ENCODE results near the gene DPEP1.
"Not testable (repeated sequence)": the region's sequence is repeated elsewhere in the genome, so short reads cannot be mapped to it uniquely, and the experiment has no call there.

The DPEP1 gene

DNA sequence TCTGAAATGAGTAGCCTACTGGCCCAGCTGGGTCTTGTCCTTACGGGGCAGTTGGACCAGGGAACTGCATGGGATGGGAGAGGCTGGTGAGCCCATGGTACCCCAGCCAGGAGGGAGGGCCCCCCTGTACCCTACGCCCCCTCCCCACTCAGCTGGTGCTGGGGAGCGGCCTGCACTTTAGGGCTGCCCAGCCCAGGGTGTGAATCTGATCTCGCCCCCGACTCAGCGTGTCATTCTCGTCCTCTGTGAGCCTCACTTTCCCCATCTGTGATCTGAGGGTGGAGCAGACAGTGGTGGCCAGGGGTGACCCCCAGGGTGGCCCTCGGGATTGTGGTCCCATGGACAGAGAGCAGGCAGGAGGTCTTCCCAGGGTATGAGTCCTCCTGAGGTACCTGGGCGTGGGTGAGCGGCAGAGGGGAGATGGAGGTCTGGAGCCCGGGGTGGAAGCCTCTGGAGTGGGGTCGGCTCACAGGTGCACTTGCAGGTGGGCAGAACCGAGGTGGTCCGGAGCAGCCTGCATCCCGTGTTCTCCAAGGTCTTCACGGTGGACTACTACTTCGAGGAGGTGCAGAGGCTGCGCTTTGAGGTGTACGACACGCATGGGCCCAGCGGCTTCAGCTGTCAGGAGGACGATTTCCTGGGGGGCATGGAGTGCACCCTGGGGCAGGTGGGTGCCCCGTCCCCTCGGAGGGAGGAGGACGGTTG lies 36.2 kb upstream of the DPEP1 start:
- no peak for DNase-seq

DNA sequence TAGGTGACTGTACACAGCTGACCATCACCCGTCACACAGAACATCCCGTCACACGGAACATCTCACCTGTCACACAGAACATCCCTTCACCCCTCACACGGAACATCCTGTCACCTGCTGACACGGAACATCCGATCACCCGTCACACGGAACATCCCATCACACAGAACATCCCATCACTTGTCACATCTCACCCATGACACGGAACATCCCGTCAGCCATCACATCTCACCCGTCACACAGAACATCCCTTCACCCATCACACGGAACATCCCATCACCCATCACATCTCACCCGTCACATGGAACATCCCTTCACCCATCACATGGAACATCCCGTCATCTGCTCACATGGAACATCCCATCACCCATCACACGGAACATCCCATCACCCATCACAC lies 34.1 kb upstream of the DPEP1 start:
- DNase-seq: no peak

DNA sequence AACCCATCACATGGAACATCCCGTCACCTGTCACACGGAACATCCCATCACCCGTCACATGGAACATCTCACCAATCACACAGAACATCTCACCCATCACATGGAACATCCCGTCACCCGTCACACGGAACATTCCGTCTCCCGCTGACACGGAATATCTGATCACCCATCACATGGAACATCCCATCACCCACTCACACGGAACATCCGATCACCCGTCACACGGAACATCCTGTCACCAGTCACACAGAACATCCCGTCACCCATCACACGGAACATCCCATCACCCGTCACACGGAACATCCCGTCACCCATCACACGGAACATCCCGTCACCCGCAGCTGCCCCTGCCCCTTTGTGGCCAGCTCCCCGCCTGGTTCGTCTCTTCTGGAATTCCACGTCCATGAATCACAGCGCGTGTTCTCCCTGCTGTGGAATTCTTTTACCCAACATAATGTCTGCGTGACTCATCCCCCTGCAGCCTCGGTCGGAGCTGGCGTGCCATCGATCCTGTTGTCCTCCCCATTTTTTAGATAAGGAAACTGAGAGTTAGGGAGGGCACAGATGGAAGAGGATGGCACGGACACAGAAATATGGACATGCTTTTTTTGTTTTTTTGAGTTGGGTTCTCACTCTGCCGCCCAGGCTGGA lies 32.3 kb upstream of the DPEP1 start:
- no peak for DNase-seq

DNA sequence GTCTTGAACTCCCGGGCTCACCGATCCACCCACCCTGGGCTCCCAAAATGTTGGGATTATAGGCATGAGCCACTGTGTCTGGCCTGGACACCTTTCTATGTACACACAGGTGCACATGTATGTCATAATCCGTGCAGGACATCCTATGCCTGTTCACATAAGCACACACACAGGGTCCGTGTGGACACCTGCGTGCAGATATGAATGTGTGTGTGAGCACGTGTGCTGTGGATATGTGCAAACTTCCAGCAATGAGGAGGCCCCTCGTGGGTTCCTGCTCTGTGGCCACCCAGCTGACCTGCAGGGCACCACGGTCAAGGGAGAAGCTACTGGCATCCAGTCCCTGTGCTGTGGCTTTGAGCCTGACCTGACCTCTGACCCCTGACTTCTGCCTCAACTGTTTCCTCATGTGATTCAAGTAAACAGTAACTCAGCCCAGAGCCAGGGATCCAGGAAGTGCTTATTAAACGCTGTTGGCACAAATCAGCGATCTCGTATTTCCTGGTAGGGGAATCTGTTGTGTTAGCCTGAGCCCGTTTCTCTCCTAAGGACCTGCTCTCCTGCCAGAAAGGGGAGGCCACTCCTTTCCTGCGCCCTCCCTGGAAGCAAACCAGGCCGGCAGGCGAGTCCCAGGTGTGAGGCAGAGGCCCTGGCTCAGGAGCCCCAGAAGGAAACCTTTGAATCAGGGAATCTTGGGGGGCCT lies 31.4 kb upstream of the DPEP1 start:
- no peak for DNase-seq

DNA sequence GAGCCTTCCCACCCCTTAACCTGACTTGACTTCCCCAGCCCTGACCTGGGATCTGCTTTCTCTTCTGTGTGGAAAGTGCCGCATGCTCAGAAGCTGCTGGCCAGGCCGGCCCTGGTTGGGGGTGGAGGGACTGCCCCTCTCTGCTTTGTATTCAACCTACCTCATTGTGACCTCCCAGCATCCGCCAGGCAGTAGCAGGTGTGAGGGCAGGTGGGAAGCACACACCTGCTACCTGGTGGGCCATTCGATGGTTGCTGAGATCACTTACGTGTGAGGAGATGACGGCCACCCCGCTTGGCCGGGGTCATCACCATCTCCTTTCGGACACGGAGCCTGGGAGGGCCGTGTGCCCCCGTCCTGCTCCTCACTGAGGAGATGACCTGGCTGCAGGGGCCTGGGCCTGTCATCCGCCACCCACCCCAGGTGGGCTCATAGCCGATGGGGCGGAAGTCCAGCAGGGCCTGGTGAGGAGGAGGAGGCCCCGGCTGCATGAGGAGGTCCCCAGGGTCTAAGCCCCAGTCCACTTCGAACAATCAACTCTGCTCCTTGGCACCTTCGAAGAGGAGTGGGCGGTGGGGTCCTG lies 30.7 kb upstream of the DPEP1 start:
- no peak for DNase-seq

DNA sequence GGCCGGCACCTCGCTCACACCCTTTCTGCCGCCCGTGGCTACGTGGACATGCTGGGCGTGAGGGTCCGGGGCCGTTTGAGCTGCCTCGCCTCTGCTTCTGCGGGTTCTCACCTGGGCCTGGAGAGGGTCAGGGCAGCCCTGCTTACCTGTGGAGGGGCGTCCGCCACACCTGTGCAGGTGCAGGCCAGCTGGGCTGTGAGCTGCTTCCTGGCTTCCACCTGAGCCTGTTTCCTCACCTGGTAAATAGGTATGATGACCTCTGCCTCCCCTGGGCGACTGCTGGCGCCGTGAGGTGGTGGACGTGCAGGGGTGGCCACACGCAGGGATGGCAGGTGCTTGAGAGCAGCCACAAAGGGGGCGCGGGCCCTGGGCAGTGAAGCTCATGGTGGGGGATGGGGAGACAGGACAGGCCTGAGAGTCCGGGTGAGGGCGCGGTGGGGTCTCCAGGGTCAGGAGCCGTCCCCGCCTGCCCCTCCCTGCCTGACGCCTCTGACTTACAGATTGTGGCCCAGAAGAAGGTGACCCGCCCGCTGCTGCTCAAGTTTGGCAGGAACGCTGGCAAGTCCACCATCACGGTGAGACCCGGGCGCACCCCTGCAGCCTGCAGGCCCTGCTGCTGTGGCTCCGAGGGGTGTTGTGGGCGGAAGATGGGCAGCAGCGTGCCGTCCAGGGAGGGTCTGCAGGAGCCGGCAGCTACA lies 30.1 kb upstream of the DPEP1 start:
- DNase-seq: no peak

DNA sequence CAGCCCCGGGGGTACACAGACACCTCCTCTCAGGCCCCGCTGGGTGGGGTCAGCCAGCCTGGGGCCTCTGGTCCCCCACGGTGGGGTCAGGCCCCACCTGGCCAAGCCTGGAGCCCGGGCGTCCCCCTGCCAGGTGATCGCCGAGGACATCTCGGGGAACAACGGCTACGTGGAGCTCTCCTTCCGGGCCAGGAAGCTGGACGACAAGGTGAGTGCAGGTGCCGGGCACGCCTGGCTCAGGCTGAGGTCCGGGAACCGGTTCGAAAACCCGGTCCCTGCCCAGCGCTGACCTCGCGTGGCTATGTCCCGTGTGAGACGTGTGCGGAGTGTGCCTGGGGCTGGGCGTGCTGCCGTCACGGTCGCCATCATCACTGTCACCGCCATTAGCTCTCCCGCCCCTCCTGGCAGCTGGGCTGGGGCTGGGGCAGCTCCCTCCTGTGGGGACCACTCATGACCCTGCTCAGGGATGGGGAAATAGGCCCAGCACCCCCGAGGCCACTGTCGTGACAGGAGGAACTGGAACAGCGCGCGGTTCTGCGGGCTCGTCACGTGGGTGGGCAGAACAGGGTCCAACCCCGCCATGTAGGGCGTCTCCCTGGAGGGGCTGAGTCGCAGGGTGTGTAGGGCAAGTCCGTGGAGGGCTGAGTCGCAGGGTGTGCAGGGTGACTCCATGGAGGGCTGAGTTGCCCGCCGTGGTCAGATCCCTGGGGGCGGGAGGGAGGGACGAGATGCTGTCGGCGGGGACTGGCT lies 29.4 kb upstream of the DPEP1 start:
- DNase-seq: no peak

DNA sequence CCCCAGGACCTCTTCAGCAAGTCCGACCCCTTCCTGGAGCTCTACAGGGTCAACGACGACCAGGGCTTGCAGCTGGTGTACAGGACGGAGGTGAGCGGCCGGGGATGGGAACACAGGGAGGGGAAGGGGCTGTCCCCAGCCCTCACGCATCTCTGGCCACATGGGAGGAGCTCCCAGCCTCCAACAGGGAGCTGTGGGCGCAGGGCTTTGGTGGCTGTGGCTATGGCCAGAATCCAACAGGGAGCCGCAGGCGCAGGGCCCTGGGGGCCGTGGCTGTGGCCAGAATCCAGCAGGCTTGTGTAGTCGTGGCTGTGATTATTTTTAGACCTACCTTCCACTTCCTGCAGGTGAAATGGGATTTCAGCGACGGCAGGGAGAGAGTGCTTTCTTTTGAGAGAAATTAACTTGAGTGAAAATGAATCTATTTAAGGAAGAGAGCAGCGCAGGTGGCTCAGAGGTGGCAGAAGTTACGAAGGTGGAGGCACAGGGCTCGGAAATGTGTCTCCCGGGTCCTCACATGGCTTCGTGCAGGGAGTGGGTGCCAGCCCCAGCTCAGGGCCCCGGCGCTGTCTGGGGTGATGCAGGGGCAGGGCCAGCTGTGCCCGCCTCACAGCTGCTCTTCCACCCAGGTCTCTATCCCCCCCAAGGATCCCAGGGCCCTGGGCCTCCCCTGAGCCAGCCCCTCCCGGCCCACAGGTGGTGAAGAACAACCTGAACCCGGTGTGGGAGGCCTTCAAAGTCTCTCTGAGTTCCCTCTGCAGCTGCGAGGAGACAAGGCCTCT lies 28.5 kb upstream of the DPEP1 start:
- no peak for DNase-seq

DNA sequence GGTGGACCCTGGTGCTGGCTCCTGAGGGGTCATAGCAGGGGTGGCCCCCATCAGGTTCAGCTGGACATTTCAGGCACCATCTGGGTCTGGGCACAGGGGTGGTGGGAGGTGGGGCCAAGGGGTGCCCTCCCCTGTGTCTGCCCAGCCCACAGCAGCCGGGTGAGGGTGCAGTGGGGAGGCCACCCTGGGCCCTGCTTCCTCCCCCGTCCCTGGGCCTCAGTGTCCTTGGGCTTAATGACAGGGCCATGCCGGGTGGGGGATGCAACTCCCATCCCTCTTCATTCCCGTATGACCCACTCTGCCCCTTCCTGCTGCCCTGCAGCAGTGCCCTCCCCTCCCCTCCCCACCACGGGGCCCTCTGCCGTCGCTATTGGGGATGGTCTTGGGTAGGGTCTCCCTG lies 27.2 kb upstream of the DPEP1 start:
- no peak for DNase-seq

DNA sequence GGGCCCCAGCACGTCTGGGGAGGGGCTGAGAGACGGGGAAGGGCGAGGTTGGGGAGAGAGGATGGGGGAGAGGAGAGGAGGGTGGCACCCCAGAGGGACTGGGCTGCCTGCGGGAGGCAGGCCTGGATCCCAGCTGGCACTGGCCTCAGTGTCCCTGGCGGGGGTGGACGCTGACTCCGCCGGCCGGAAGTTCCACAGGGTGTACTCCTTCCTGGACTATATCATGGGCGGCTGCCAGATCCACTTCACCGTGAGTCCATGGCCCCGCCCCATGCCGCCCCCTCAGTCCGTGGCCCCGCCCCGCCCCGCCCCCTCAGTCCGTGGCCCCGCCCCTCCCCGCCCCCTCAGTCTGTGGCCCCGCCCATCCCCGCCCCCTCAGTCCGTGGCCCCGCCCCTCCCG lies 26.6 kb upstream of the DPEP1 start:
- DNase-seq: no peak

DNA sequence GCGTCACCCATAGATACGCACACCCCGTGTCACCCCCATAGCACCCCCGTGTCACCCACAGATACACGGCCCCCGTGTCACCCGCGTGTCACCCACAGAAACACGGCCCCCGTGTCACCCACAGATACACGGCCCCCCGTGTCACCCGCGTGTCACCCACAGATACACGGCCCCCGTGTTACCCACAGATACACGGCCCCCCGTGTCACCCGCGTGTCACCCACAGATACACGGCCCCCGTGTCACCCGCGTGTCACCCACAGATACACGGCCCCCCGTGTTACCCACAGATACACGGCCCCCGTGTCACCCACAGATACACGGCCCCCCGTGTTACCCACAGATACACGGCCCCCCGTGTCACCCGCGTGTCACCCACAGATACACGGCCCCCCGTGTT lies 25.8 kb upstream of the DPEP1 start:
- DNase-seq: not testable (repeated sequence)

DNA sequence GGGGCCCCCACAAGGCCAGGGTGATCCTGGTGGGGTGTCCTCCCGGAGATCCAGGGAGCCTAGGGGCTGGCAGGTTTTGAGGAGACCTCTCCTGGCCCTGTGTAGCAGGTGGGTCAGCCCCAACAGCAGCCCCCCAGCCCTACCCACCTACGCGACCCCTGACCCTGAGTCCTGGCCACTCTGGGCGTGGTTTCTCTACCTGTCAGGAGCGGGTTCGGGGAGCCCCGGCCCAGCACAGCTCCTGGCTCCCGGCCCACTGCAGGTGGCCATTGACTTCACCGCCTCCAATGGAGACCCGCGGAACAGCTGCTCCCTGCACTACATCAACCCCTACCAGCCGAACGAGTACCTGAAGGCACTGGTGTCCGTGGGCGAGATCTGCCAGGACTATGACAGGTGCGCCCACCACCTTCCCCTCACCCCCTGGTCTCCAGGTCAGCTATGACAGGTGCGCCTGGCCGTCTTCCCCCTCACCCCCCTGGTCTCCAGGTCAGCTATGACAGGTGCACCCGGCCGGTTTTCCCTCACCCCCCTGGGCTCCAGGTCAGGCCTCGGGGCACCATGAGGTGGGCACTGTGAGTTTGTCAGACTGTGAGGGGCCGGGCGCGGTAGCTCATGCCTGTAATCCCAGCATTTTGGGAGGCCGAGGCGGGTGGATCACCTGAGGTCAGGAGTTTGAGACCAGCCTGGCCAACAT lies 24.9 kb upstream of the DPEP1 start:
- DNase-seq: no peak

DNA sequence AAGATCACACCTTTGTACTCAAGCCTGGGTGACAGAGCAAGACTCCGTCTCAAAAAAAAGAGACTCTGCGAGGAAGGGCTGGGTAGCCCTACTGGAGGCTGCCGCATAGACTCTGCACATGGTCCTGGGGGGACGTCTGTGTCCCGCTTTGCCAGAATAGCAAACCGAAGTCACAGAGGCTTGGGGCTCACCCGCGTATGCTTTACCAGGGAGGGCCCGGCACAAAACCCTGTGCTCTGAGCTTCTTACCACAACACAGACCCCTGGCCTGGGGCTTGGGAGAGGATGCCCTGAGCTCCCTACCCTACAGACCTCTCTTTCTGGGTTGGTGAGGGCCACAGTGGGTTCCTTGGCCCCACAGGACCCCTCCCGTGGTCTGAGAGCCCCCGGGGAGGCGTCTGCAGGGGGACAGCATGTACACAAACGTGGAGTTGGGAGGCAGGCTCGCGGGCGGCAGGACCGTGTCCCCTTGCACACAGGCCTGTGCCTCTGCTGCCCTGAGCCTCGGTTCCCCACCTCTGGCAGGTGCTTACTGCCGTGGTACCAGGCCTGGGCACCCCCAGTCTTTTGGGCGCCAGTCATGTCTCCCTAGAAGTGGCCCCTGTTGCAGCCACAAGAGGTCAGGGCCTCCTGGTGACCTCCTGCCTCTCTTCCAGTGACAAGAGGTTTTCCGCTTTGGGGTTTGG lies 24.1 kb upstream of the DPEP1 start:
- no peak for DNase-seq

DNA sequence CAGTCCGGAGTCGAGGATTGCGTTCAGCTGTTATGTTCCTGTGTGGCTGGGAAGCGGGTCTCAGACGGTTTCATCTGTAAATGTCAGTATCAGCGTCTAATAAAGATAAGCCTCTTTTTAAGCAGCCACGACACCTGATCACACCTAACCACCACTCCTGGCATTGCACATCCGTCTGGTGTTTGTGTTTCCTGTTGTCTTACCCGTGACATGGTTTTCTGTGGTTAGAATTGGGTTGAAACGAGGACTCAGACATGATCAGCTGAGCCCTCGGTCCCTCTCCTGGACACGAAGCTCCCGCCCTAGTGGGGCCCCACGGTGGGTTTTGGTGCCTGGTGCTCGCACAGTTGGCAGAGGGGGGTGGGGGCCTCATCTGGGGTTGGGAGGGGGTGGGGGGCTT lies 19.6 kb upstream of the DPEP1 start:
- DNase-seq: no peak

DNA sequence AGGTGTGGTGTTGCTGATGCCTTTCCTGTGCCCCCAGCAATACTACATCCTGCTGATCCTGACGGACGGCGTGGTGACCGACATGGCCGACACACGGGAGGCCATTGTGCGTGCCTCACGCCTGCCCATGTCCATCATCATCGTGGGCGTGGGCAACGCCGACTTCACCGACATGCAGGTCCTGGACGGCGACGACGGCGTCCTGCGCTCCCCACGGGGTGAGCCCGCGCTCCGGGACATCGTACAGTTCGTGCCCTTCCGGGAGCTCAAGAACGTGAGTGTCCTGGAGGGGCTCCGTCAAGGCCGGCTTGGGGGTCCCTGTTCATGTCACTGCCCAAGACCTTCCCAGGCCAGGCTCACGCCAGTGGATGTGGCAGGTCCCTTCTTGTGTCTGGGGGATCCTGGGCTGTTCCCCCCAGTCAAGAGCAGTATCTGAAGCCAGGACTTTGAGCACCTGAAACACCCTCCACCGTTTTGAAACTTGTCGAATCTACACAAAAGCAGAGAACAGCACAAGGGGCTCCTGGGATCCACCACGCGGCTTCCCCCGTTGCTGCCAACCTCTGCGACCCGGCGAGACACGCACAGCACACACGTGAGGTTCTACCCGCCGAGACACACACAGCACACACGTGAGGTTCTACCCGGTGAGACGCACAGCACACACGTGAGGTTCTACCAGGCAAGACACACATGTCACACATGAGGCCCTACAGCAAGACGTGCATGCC lies 17.9 kb upstream of the DPEP1 start:
- no peak for DNase-seq

DNA sequence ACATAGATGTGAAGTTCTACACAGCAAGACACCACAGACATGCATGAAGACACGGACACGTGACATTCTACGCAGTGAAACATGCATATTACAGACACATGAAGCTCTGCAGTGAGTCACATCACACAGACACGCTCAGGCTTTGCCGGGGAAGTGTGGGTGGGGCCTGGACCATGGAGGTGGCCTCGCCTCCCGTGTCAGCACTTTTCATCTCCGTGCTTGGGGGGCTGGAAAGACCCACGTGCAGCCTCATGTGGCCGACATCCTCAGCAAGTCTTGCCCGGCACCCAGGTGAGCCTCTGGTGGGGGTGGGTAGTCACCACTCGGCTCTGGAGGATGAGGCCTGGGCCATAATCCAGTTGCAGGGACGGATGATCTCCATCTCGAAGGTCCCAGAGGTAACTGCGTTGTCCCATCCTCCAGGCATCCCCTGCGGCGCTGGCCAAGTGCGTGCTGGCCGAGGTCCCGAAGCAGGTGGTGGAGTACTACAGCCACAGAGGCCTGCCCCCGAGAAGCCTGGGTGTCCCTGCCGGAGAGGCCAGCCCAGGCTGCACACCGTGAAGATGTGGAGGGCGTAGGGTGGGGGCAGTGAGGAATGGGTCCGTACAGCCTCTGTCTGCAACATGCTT lies 17.3 kb upstream of the DPEP1 start:
- DNase-seq: no peak

DNA sequence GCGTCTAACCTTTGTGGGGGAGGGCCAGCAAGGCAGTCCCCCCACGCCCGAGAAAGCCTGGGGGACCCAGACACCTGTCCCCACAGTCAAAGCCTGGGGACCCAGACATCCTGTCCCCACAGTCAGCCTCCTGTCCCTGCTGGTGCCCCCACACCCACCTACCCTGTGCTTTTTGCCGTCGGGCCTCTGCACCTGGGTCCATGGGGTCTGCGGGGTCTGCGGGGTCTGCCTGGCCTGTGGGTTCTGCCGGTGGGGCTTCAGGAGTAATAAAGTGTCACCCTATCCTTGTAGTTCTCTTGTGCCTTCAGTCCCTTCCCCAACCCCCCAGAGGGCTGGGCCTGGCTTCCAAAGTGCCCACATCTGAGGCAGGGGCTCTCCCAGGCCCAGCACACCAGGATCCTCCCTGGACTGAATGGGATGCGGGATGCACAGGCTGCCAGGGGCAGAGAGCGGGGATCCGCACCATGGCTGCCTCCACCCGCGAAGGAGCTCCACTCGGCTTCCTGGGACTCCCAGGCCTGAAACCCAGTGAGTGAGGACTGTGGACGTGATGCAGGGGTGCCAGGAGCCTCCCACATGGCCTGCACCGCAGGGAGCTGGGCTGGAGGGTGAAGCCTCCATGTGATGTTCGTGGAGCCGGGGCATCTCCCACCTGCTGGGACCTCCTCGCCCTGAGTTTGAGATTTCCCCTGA lies 16.3 kb upstream of the DPEP1 start:
- DNase-seq: no peak

DNA sequence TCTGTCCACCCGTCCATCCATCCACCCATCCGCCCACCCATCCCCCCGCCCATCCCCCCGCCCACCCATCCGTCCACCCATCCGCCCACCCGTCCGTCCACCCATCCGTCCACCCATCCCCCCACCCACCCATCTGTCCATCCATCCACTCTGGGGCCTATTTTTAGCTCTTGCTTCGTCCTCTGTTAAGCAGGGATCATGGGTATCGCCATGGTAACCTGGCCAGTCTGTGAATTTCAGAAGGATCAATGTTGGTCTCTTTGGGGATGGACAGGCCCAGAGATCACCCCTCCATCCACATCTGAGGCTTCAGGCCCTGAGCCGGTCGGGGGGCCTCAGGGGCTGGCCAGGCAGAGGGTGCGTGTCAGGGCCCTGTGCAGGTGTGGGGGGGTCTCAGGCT lies 15.2 kb upstream of the DPEP1 start:
- DNase-seq: no peak

DNA sequence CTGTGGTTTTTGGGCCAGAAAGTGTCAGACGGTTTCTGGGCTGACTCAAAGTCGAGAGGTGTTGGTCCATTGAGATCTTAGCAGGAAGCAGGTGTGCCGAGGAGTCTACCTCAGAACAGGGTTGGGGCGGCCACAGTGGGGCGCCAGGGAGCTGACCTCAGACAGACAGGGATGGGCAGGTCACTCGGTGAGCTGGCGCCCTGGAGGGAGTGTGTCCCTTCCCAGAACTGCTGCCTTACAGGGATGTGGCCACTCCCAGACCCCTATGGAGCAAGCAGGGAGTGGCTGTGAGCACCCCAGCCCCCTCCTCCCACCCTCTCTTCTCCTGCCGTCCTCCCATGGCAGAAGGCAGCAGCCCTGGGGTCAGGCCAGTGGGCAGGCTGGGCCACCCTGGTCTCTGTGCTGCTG lies 14.0 kb upstream of the DPEP1 start:
- DNase-seq: no peak
